ENCODE data around the gene ATAD3A.
A peak's percentile ranks its signal among the peaks of the same experiment; 100 is the strongest.
"Not testable (repeated sequence)": the region's sequence is repeated elsewhere in the genome, so short reads cannot be mapped to it uniquely, and the experiment has no call there.

Gene ATAD3A

GRCh38 chr1:1490633-1491230, 21.2 kb upstream of the ATAD3A start:
- DNase-seq = no peak

- DNase-seq = no peak
These were observed 20.4 kb upstream of the ATAD3A start for GRCh38 chr1:1491601-1492000.

GRCh38 chr1:1494311-1494710, 17.7 kb upstream of the ATAD3A start:
- not testable (repeated sequence) for DNase-seq

- DNase-seq = not testable (repeated sequence)
These were observed 16.4 kb upstream of the ATAD3A start for GRCh38 chr1:1495461-1495975.

GRCh38 chr1:1504777-1505365, 7.1 kb upstream of the ATAD3A start:
- peak; percentile 13 for DNase-seq

- DNase-seq = not testable (repeated sequence)
These were observed 6.6 kb upstream of the ATAD3A start for GRCh38 chr1:1505366-1505798.

- DNase-seq = not testable (repeated sequence)
These were observed 6.2 kb upstream of the ATAD3A start for GRCh38 chr1:1505801-1506200.

GRCh38 chr1:1507305-1507704, 4.7 kb upstream of the ATAD3A start:
- no peak for DNase-seq

GRCh38 chr1:1508775-1509464, 3.0 kb upstream of the ATAD3A start:
- DNase-seq = not testable (repeated sequence)

- DNase-seq = not testable (repeated sequence)
These were observed 2.5 kb upstream of the ATAD3A start for GRCh38 chr1:1509465-1509850.

GRCh38 chr1:1510912-1511532, 940 bp upstream of the ATAD3A start:
- peak; percentile 68 for DNase-seq

- DNase-seq = not testable (repeated sequence)
These were observed 463 bp downstream of the ATAD3A start for GRCh38 chr1:1512425-1512824.

GRCh38 chr1:1513675-1514074, 1.7 kb downstream of the ATAD3A start:
- DNase-seq = not testable (repeated sequence)

- DNase-seq = not testable (repeated sequence)
These were observed 2.4 kb downstream of the ATAD3A start for GRCh38 chr1:1514376-1514775.

- DNase-seq = not testable (repeated sequence)
These were observed 5.0 kb downstream of the ATAD3A start for GRCh38 chr1:1516923-1517322.

GRCh38 chr1:1517973-1518620, 6.1 kb downstream of the ATAD3A start:
- DNase-seq = no peak

GRCh38 chr1:1518621-1519007, 6.7 kb downstream of the ATAD3A start:
- DNase-seq = not testable (repeated sequence)

GRCh38 chr1:1519805-1520505, 8.0 kb downstream of the ATAD3A start:
- DNase-seq = not testable (repeated sequence)

- DNase-seq = no peak
These were observed 9.4 kb downstream of the ATAD3A start for GRCh38 chr1:1521331-1521730.

GRCh38 chr1:1522536-1522935, 10.6 kb downstream of the ATAD3A start:
- not testable (repeated sequence) for DNase-seq

GRCh38 chr1:1523226-1523625, 11.3 kb downstream of the ATAD3A start:
- DNase-seq = not testable (repeated sequence)

- not testable (repeated sequence) for DNase-seq
These were observed 11.7 kb downstream of the ATAD3A start for GRCh38 chr1:1523651-1524050.
